GM04503 (cell line): ENCODE results near the gene KLF16.
A peak's percentile ranks its signal among the peaks of the same experiment; 100 is the strongest.

Source experiments
- DNase-seq: peaks from one replicate; pipeline ENCODE4 v3.0.0-alpha.2; 2012; ENCODE audit warnings: low read depth

Gene KLF16

DNA sequence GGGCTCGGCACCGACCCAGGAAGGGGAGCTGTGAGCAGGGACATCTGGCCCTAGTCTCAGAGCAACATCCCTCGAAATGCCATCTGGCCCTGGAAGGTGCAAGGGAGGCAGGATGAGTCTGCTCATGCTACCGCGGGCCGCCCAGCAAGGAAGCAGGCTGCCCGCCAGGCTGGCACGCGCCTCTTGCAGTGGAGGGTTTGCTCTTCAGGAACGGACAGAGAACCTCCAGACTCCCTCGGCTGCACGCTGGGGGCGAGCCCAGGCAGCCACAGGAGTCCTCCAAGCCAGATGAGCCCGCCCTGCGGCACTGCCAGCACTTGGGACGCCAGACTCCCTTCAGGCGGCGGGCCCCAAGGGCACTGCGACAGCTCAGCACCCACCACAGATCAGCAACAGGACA, 41.2 kb downstream of the KLF16 start:
- no peak for DNase-seq

DNA sequence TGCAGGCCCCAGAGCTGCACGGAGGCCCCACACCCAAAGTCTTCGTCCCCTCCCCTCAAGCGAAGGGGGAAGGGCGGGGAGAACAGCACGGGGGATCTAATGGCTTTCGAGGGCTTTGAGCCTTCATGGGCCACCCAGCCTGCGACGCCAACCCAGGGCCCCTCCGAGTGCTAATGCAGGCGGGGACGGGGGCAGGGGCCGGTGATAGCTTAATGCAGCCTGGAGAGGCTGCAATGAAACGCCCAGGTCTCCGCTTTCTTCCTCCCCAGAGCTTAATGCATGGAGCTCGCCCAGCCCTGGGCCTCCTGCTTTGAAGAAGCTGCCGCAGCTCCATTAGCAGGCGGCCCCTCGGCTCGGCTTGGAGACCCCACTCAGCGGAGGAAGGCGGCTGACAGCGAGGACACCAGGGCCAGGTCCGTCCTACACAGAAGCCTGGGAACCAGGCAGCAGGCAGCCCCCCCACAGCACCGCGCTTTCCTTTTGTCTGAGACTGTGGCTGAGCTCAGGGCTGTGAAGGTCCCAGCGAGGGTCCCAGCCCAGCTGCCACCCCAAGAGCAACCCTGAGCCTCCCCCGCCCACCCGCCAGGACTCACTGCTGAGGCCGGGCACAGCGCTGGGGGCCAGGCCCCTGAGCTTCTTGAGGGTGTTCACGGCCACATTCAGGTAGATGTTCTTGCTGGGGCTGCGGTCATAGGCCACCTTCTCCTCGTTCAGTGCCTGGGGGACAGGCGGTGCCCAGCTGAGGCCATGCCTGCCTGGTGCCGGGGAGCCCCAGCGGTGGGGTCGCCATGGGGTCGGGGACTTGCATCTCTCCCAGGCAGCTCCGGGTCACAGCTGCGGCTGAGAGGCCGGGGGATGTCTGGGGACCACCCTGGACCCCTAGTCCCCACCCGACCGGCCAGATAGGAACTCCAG, 43.8 kb downstream of the KLF16 start:
- no peak for DNase-seq

DNA sequence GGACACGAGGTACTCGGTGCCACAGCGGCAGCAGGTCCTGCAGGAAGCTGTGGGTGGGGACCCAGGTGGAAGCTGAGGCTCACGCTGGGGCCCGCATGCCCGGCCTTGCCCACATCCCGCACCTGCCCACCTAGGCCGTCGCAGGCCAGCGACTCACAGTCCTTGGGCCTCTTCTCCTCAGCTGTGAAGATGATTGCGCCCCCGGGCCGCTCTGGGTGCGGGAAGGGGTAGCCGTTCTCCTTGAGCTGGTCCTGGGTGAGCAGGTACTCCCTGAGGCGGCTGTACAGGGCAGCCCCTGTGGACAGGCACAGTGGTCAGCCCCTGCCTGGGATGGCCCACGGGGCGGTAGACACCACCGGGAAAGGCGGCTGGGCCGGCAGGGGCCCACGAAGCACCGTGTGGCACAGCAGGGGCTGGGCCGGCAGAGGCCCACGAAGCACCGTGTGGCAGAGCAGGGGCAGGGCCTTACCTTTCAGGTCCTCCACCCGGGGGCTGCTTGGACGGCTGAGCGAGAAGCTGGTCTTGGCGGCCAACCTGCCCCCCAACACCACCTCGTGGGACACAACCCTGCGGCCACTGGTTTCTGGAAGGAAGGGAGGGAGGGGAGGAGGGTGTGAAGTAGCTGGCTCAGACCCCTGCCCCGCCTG, 44.7 kb downstream of the KLF16 start:
- DNase-seq: no peak

DNA sequence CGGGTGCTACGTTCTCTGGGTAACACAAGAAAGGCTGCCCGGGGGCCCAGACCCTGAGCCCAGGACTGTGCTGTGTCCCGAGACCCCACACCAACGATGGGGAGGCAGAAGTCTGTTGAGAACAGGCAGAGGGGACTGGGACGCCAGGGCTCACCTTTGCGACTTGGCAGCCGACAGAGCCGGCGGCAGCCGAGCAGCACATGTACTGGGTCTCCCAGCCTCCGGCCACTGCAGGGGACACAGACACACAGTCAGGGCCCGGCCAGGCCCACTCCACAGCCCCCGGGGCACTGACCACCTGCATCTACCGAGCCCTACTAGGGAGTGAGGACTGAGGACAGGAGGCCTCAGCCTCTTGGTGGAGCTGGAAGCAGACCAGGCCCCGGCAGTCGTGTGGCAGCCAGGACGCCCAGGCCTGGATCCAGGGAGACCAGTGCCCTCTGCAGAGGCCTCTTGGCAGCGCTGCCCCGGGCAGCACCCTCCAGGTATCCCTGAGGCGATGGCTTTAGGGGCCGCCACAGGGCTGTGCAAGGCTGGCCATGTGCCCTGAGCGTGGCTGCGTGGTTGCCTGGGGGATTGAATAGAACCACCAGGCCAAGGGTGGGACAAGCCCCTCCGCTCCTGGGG, 45.7 kb downstream of the KLF16 start:
- DNase-seq: no peak

DNA sequence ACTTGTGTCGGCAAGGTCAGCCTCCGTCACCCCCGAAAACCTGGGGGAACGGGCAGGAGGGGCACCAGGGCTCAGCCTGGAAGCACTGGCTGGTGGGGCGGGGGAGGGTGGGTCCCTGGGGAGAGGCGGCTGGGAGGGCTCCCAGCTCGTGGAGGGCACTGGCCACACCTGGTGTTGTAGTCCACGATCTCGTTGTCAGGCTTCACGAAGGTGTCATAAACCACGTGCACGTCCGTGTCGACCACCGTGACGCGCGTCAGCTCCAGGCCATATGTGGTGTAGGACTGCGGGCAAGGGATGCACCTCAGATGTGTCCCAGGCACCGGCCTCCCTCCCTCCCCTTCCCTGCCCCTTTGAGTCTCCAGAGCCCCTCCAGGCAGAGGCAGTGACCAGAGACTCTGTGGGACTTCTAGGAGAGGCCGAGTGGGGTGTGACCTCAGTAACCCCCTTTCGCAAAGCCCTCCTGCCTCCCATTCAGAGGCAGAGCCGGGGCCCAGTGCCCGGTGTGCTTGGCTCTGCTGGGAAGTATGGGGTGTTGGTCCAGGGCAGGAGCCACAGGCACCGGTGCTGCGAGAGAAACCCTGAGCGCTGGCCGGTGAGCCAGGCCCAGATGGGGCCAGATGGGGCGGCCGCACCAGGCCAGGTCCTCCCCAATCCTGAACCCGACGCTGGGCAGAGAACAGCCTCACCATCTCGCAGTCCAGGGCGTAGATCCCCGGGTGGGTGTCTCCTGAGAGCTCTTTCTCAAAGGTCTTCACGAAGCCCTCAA, 46.7 kb downstream of the KLF16 start:
- no peak for DNase-seq

DNA sequence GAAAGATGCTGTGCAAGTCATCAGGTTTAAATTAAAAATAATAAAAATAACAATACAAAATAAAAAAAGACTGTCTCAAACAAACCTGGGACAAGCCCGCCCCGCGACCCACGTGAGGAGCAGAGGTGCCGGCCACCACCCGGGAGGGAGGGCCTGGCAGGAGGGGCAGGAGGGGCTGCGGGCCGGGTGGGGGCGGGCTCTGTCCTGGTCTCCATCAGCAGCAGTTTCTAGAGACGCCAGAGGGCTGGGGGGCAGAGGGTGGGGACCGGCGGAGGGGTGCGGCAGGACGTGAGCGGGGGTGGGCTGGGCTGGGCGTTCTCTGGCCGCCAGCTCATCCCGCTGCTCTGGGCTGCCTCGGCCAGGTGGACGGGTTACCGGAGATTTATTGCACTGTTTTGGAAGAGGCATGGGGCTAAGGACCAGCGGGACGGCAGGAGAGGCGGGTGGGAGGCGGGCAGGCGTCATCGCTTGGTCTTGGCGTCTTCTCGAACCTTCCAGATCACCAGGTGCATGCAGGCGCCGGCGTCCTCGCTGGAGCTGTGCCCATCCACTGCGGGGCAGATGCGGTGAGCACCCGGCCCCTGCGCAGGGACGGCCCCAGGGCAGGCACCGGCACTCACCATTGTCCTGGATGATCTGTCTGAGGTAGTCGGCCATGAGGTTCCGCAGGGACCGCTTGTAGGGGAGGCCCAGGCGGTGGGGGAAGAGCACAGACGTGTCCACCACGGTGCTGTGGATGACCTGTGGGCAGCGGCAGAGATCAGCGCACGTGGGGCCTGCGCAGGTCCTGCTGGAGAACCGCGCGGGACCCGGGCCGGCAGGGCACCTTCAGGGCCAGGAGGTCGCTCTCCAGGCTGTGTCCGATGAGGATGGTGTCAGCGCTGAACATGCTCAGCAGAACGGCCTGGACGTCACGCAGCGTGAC, 47.5 kb downstream of the KLF16 start:
- DNase-seq: no peak

DNA sequence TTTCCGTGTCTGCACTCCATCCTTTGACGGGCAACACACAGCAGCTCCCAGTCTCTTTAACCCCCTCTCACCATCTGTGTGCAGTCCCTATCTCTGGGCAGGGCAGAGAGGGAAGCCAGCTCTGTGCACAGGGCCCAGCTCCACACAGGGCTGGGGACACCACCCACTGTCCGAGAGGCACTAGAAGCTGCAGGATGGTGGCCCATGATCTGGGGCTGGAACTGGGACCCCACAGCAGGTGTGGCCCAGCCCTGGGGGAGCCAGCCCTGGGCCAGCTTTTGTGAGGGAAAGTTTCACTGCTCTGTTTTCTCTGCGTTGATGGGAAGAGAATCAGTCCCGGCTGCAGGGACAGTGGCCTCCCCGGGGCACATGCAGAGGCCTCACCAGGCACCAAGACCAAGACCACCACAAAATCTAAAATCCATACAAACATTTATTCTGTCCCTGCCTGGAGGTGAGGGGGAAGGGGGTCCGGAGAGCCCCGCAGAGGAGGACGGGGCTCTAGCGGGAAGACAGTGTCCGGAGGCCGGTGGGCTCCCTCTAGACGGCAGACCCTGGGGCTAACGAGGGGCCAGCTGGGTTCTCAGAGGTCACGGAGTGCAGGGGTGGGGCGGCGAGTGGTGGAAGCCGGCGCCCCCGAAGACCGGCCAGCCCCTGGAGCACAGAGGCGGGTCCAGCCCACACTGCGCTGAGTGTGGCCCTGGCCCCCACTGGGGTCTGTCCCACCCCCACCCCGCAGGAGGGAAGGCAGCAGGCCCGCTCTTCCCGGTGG, 48.4 kb downstream of the KLF16 start:
- DNase-seq: no peak

DNA sequence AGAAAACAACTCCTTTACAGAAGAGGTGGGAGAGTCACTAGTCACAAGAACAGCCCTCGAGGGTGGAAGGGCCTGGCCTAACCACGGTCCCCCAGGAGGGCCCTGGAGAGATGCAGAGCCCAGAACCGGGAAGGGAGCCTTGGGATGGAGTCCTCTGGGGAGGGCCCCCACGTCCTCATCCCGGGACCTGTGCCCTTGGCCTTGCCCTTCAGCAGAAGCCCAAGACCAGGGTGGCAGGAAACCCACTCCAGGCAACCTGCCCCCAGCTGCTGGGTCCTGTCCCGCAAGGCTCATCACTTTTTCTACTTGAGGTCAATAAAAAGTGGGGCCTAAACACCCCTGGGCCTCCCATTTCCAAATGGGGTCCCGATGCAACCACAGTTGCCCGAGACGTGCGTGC, 49.0 kb downstream of the KLF16 start:
- DNase-seq: no peak

DNA sequence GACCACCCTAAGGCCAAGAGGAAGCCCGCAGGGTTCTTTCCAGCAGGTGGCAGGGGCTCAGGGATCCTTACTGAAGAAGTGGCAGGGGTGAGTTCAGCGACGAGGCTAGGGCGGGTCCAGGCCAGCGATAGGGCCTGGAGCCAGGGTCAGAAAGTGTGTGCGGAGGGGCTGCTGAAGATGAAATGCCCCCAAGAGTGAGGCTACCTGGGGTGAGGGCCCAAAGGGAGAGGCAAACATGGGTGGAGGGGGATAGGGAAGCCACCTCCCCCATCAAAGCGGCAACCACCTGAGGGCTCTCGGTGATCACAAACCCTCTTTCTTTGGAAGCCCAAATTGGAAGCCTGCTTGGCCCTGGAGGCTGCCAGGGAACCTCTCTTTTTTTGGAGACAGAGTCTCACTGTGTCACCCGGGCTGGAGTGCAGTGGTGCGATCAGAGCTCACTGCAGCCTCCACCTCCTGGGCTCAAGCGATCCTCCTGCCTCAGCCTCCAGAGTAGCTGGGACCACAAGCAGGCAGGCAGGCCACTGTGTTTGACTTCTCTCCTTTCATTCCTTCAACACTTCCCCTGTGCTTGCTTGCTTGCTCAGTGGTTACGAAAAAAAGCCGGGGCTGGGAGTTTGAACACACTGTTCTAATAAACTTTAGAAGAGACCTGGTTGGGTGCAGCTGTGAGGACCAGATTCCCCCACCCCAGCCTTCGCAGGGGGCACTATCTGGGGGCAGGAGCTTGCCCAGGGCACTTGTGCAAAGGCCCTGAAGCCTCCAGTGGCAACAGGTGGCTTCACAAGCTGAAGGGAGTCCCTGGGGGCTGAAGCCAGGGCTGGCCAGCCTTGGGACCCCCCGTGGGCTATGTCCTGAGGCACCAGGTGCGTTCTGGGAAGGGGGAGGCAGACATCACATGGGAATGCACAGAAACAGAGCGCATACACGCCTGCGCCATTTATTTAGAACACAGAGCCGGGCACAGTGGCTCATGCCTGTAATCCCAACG, 49.9 kb downstream of the KLF16 start:
- DNase-seq: no peak

DNA sequence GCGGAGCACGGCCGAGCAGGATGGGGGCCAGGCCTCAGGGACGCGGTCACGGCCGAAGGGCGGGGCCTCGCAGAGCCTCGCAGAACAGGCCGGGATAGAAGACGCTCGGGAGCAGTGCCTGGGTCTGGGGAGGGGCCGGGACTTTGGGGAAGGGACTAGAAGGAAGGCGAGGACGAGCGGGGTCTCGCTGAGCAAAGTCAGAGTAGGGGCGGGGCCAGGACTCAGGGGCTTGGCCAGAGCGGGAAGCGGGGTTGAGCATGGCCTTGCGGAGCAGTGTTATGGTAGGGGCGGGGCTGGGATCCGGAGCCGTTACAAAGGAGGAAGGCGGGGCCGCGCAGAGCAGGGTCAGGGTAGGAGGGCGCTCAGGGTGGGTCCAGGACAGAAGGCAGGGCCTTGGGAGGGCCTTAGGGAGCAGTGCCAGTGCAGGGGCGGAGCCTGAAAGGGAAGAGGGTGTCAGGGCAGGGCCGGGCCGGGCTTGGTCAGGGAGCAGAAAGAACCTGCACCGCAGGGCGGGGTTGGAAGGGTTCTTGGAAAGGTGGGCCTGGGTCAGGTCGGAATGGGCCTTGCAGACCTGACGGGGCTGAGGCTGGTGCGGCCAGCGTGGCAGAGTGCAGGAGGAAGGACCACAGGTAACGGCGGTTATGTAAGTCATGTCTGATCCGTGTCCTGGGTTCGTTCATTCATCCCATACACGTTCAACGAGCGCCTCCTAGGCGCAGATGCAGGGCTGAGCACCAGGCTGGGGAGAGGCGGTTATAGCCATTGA, 50.8 kb downstream of the KLF16 start:
- DNase-seq: peak; percentile 55

DNA sequence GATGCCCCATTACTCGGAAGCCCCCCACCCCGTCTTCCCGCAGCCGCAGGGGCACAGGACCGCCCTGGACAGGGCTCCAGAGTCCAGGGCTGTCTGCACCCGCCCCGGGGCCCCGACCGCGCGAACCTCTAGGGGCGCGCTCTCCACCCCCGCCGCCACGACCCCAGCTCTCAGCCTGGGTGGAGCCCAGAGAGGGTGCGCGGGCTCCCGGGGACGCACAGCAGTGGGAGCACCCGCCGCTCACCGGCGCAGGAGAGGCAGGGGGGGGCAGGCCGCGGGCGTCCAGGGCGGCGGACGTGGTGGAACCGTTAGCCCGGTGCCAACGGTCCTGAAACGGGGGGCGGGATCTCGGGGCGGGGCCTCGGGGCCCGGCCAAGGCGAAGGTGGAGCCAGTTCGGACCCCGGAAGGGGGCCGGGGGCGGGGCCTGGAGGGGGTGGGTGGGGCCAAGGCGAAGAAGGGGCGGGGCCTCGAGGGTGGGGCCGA, 51.4 kb downstream of the KLF16 start, which contains the start of gene ATP8B3:
Gene ATP8B3 (minus strand): TSS at position 335 of the 484 bp plus-strand sequence. CDS start 540 bp downstream, outside the sequence.
- no peak for DNase-seq

DNA sequence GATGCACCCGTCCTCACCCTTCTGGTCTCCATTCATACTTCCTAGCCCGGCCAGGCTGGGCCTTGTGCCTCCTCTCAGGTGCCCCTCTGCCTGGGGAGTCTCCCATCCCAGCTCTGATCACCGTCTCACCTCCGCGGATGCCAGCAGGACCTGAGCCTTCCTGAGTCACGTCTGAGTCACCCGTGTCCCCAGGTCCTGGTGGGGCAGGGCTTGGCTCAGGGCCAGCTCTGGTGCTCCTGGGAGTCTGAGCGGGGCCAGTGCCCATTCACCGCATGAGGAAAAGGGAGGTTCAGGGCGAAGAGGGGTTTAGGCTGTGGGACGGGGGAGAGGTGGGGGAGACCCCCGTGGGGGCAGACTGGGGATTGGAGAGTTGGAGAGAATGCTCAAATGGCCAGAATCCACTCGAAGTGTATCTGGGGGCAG, 51.9 kb downstream of the KLF16 start:
- DNase-seq: peak; percentile 8

DNA sequence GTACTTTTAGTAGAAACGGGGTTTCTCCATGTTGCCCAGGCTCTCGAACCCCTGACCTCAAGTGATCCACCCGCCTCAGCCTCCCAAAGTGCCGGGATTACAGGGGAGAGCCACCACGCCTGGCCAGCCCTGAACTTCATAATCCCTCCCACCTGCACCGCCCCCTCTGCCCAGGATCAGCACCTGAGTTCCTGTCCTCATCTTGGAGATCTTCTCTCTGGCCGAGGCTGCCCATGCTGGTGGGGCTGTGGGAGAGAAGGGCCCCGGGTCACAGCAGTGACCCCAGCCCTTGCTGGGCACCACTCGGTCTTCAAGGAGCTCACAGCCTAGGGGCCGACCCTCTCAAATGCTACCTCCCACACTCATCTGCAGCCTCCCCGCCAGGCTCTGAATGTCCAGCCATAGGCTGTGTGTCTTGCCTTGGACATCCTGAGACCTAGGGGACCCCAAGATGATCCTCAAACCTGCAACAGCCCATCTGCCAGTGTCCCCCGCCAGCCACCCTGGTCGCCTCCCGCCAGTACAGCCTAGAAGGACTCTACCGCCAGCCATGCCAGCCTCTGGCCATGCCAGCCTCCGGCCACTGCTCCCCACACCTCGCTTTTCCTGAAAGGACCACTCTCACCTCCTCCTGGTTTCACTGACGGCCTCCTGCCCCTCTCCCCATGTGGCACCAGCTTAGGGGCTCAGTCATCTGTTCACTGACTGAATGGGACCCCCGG, 52.8 kb downstream of the KLF16 start:
- DNase-seq: no peak

DNA sequence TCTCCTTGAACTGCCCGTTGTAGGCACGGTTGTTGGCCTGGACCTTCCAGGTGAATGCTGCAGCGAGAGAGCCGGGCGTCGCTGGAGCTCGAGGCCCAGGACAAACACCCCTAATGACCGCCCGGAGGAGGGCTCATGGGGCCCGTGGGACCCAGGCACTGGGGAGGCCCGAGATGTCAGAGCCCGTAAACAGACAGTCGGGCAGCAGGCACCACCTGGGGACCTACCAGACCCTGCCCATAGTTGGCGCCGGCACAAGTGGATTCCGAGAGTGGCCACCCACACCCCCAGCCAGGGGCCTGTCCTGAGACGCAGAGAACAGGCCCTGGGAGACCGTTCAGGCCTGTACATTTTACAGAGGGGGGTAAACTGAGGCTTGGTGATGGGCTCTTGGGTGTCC, 53.7 kb downstream of the KLF16 start:
- DNase-seq: no peak

DNA sequence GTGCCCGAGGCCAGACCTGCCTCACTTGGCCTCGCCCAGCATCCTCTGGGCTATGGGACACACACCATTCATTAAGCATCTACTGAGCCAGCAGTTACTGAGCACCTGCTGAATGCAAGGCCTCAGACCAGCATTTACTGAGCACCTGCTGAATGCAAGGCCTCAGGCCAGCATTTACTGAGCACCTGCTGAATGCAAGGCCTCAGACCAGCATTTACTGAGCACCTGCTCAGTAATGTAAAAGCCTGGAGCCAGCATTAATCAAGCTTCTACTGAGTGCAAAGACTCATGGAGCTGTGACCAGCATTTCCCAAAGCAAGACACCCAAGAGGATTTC, 55.0 kb downstream of the KLF16 start:
- no peak for DNase-seq

DNA sequence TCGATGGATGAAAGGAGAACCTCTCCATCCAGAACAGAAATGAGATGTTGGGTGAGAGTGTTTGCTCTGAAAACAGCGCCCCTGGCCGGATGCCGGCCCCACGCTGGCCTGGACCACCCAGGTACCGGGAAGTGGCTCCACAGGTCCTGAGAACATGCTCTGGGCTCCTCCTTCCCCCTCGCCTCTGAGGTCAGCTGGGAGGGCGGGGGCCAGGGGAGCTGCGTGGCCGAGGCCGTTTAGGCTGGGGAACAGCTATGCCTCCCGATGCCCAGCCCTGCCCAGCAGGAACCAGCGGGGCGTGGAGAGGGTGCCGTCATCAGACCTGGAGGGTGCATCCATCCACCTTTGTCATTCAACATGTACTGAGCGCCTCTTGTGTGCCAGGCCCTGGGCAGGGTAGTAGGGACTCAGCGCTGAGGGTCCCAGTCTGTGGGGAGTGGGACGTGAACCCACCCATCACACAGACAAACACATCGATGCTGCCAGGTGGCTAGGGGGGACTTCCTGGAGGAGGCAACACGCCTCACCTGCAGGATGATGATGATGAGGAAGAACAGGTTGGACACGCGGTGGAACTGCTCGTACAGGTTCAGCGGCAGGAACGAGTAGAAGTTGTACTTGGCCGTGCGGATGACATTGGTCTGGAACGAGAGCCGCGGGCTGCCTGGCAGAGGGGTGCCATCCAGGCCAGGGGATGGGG, 55.5 kb downstream of the KLF16 start:
- DNase-seq: no peak
